Activated B cell treated with CpG ODN at 0.5 μM for 24 hours (primary cell): ENCODE measurements around the gene FAM47B. TPM values are rescaled to one million over a fixed set of nuclear protein-coding genes. Genes with fewer than 3 reads are reported as not detected.

ENCODE experiments used
- ATAC-seq: fragments of 200-7000 bp; cut with Tn5 transposase; one replicate; pipeline ENCODE4 v1.10.0; 2021; ENCODE audit warnings: low read depth, mild to moderate bottlenecking, moderate library complexity
- CTCF ChIA-PET: fragments of 350-600 bp; sonication (Branson Sonifier 250); formaldehyde crosslinking; loops from one replicate; lab custom pipeline; 2021; ENCODE audit warnings: antibody characterized with exemption; lab: Charles Lee
- POLR2A ChIA-PET: fragments of 350-600 bp; sonication (Branson Sonifier 250); formaldehyde crosslinking; loops from one replicate; lab custom pipeline; 2021; ENCODE audit warnings: antibody characterized with exemption; lab: Charles Lee
- DNase-seq: peaks from one replicate; pipeline ENCODE4 v3.0.0; 2022
- H3K27ac Mint-ChIP-seq: one replicate; pipeline ENCODE4 v1.8.0; 2020; ENCODE audit warnings: mixed read lengths
- H3K27me3 Mint-ChIP-seq: one replicate; pipeline ENCODE4 v1.8.0; 2021; ENCODE audit warnings: mixed read lengths
- H3K36me3 Mint-ChIP-seq: one replicate; pipeline ENCODE4 v1.8.0; 2021; ENCODE audit warnings: low read depth, mixed read lengths
- H3K4me1 Mint-ChIP-seq: one replicate; pipeline ENCODE4 v1.8.0; 2021; ENCODE audit warnings: mixed read lengths
- H3K4me3 Mint-ChIP-seq: one replicate; pipeline ENCODE4 v1.8.0; 2020; ENCODE audit warnings: mild to moderate bottlenecking, mixed read lengths
- H3K9me3 Mint-ChIP-seq: one replicate; pipeline ENCODE4 v1.8.0; 2020; ENCODE audit warnings: mixed read lengths
- CTCF ChIP-seq: fragments of 200-600 bp; IDR thresholded peaks from one replicate; pipeline ENCODE4 v1.8.0; 2022; ENCODE audit warnings: antibody characterized with exemption, mild to moderate bottlenecking
- intact Hi-C: fragments of 100-400 bp; cut with micrococcal nuclease; formaldehyde crosslinking; loops from one replicate; pipeline ENCODE4 v1.15.1; 2024
- total RNA-seq: library from RNA; stranded (reverse); gene quantifications from 2 replicates; pipeline ENCODE4 v1.2.3, GENCODE V29; 2022

Gene FAM47B
- total RNA-seq, 1 donor from 2014 or later = not detected

DNA sequence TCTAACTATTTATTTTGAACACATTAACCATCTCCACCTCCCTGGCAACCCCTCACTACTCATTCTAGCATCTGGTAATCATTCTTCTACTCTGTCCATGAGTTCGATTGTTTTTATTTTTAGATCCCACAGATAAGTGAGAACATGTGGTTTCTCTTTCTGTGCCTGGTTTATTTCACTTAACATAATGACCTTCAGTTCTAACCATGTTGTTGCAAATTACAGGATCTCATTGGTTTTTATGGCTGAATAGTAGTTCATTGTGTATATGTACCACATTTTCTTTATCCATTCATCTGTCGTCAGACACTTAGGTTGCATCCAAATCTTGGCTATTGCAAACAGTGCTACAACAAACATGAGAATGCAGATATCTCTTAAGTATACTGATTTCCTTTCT is 33.4 kb upstream of the FAM47B start:
- TF ChIP-seq CTCF = no peak
- H3K27me3 Mint-ChIP-seq = no peaks in the 10 kb centered on the region
- intact Hi-C loops = no loop called here
- H3K27ac Mint-ChIP-seq = no peak overlapping the region
- H3K9me3 Mint-ChIP-seq = no peaks in the 10 kb centered on the region
- no peaks in the 10 kb centered on the region for H3K4me1 Mint-ChIP-seq
- H3K4me3 Mint-ChIP-seq = no peak overlapping the region
- ATAC-seq (no peak), DNase-seq (no peak)
- H3K36me3 Mint-ChIP-seq = no peaks in the 10 kb centered on the region
- CTCF ChIA-PET = no interaction called here
- POLR2A ChIA-PET = no interaction called here

- Mint-ChIP-seq H3K4me3 (no peak overlapping the region), H3K9me3 (no peaks in the 10 kb centered on the region)
Measured at GRCh38 chrX:34915463-34916225, 27.0 kb upstream of the FAM47B start.

DNA sequence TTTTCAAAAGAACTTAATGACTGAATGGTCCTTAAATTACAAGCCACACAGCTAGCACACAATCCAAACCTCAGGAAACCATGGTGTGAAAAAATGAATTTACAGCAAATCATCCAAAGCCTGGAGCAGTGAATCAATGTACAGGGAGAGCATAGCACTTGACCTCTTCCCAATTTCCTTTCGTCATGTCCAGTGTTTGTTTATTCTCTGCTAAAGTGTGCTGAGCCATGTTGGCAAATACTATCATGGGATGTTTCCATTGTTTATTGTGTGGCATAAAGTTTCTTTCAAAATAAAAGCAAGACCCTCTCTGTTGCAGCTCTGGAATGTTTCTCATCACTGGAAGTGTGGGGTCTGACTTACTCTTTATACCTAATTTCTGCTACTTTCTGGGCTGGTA is 25.4 kb upstream of the FAM47B start:
- CTCF ChIA-PET = no interaction called here
- Mint-ChIP-seq H3K36me3 (no peaks in the 10 kb centered on the region), H3K9me3 (no peaks in the 10 kb centered on the region), H3K27me3 (no peaks in the 10 kb centered on the region), H3K4me3 (no peak overlapping the region), H3K27ac (no peak overlapping the region), H3K4me1 (no peaks in the 10 kb centered on the region)
- DNase-seq (no peak), ATAC-seq (no peak)
- intact Hi-C loops = no loop called here
- POLR2A ChIA-PET = no interaction called here
- TF ChIP-seq CTCF = no peak

More at GRCh38 chrX:34915463-34916225, 27.0 kb upstream of the FAM47B start:
- Mint-ChIP-seq H3K27me3 (no peaks in the 10 kb centered on the region), H3K4me1 (no peaks in the 10 kb centered on the region), H3K36me3 (no peaks in the 10 kb centered on the region), H3K27ac (no peak overlapping the region)
- ATAC-seq (no peak), DNase-seq (no peak)
- intact Hi-C loops = no loop called here
- TF ChIP-seq CTCF = no peak
- ChIA-PET POLR2A (no interaction called here), CTCF (no interaction called here)

DNA sequence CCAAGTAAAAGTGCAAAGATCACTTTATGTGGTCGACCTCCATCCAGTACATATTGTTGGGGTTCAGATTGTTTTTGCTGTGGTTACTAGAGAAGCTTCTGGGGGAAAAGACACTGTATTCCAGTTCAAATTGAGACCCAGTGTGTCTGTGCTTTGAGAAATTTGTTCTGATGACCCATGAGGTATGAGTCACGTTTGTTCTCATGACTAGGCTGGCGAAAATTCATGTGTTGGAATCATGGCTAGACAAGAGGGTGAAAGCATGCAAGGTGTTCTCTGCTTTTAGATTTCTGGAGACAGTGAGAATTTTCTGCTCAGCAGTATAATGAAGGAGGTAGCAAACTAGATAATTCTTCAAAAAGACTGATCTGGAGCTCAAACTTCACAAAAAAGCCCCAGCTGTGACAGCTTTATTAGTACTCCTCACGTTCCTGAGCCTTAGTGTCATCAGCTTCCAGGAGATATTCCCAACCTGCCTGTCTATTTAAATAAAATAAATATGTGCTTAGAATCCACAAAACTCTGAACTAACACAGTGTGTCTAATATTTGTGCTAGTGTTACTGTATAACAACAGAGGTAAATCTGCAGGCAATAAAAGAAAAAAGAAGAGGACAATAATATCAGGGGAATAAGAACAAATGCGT is 24.4 kb upstream of the FAM47B start:
- H3K36me3 Mint-ChIP-seq = no peaks in the 10 kb centered on the region
- no peak for TF ChIP-seq CTCF
- DNase-seq (no peak), ATAC-seq (no peak)
- no peaks in the 10 kb centered on the region for H3K27me3 Mint-ChIP-seq
- no peak overlapping the region for H3K4me3 Mint-ChIP-seq
- no peaks in the 10 kb centered on the region for H3K9me3 Mint-ChIP-seq
- no peak overlapping the region for H3K27ac Mint-ChIP-seq
- no peaks in the 10 kb centered on the region for H3K4me1 Mint-ChIP-seq
- intact Hi-C loops = no loop called here
- ChIA-PET POLR2A (no interaction called here), CTCF (no interaction called here)

- H3K9me3 Mint-ChIP-seq = no peaks in the 10 kb centered on the region
- H3K27me3 Mint-ChIP-seq = no peaks in the 10 kb centered on the region
- no peak overlapping the region for H3K4me3 Mint-ChIP-seq
- ChIA-PET CTCF (no interaction called here), POLR2A (no interaction called here)
- H3K4me1 Mint-ChIP-seq = no peaks in the 10 kb centered on the region
- H3K27ac Mint-ChIP-seq = no peak overlapping the region
- TF ChIP-seq CTCF = no peak
- DNase-seq (no peak), ATAC-seq (no peak)
- intact Hi-C loops = no loop called here
- H3K36me3 Mint-ChIP-seq = no peaks in the 10 kb centered on the region
Measured at GRCh38 chrX:34918856-34919255, 23.7 kb upstream of the FAM47B start.
